T-helper 9 cell (primary cell): ENCODE data around the gene TNNI2.
"Not testable (repeated sequence)": the region's sequence is repeated elsewhere in the genome, so short reads cannot be mapped to it uniquely, and the experiment has no call there.

Experiments
- DNase-seq: peaks from one replicate; pipeline ENCODE4 v3.0.0-alpha.2; 2020

The TNNI2 gene

GRCh38 chr11:1875851-1876301, 37.1 kb downstream of the TNNI2 start:
- DNase-seq, result not testable (repeated sequence)

- no peak for DNase-seq
Observed at GRCh38 chr11:1876361-1877063, 37.7 kb downstream of the TNNI2 start.

- no peak for DNase-seq
Observed at GRCh38 chr11:1877211-1878136, 38.7 kb downstream of the TNNI2 start.

- no peak for DNase-seq
Observed at GRCh38 chr11:1878137-1879031, 39.6 kb downstream of the TNNI2 start.

- DNase-seq, result no peak
Observed at GRCh38 chr11:1879342-1879940, 40.7 kb downstream of the TNNI2 start.

- DNase-seq, result no peak
Observed at GRCh38 chr11:1879941-1880720, 41.4 kb downstream of the TNNI2 start.

GRCh38 chr11:1880746-1881441, 42.1 kb downstream of the TNNI2 start:
- DNase-seq, result no peak

GRCh38 chr11:1881442-1882264, 42.9 kb downstream of the TNNI2 start:
- DNase-seq, result no peak

GRCh38 chr11:1882265-1883238, 43.8 kb downstream of the TNNI2 start:
- peak; percentile 77 for DNase-seq

GRCh38 chr11:1883346-1884302, 44.8 kb downstream of the TNNI2 start:
- DNase-seq, result no peak

- no peak for DNase-seq
Observed at GRCh38 chr11:1884303-1884700, 45.5 kb downstream of the TNNI2 start.

- not testable (repeated sequence) for DNase-seq
Observed at GRCh38 chr11:1886551-1886950, 47.8 kb downstream of the TNNI2 start.

- DNase-seq, result no peak
Observed at GRCh38 chr11:1887451-1888346, 48.9 kb downstream of the TNNI2 start.

- DNase-seq, result no peak
Observed at GRCh38 chr11:1888347-1888753, 49.6 kb downstream of the TNNI2 start.

GRCh38 chr11:1888811-1889210, 50.0 kb downstream of the TNNI2 start:
- no peak for DNase-seq

- peak; percentile 67 for DNase-seq
Observed at GRCh38 chr11:1889224-1889930, 50.6 kb downstream of the TNNI2 start.
